Endothelial cell of umbilical vein (primary cell): ENCODE results near the gene MAN2B1. TPM values are rescaled to one million over a fixed set of nuclear protein-coding genes. Genes with fewer than 3 reads are reported as not detected.

Source experiments
- BruUV-seq: library from RNA; stranded (reverse); fragments of 400-500 nt; replicated peaks from 2 replicates; lab custom pipeline; 2021; lab: Mats Ljungman, UMichigan
- CTCF ChIA-PET: fragments of 300-600, 350-600 bp; sonication (Branson Sonifier 250); formaldehyde crosslinking; loops from one replicate; lab custom pipeline; 2021; ENCODE audit warnings: antibody characterized with exemption, inconsistent platforms; lab: Charles Lee
- POLR2A ChIA-PET: fragments of 300-600, 350-600 bp; sonication (Branson Sonifier 250); formaldehyde crosslinking; loops from one replicate; lab custom pipeline; 2021; ENCODE audit warnings: antibody characterized with exemption, inconsistent platforms; lab: Charles Lee
- DNase-seq: peaks from one replicate; pipeline ENCODE4 v3.0.0-alpha.2; 2011; ENCODE audit warnings: low read depth, low spot score
- FAIRE-seq: peaks from 2 replicates; lab custom pipeline; 2011; peaks lifted over from hg19 to GRCh38; lab: Jason Lieb, UNC
- H2AFZ ChIP-seq: 2 replicates; pipeline ENCODE4 v1.6.0; 2012; ENCODE audit warnings: low read depth, low read length, control low read depth, inconsistent platforms
- H3K27ac ChIP-seq: 2 replicates; pipeline ENCODE4 v1.5.1; 2011; ENCODE audit warnings: low read depth, mild to moderate bottlenecking, control low read depth, low read length, moderate library complexity; ENCODE audit not compliant: insufficient read depth
- H3K27me3 ChIP-seq, 2 experiments: 2 replicates each; pipeline versions ENCODE4 v1.6.0 to v1.6.1; 2011; ENCODE audit warnings: low read length in 2 of 2, mixed read lengths in 1 of 2; ENCODE audit not compliant: control insufficient read depth in 2 of 2, insufficient read depth in 2 of 2
- H3K36me3 ChIP-seq, 2 experiments: 2 replicates in 1 of 2; 3 replicates in 1 of 2; pipeline ENCODE4 v1.5.1; 2011; ENCODE audit warnings: low read length in 2 of 2, mild to moderate bottlenecking in 1 of 2, moderate library complexity in 1 of 2; ENCODE audit not compliant: control insufficient read depth in 2 of 2, insufficient read depth in 2 of 2; ENCODE audit errors: extremely low read depth in 1 of 2
- H3K4me1 ChIP-seq: 3 replicates; pipeline ENCODE4 v1.5.1; 2011; ENCODE audit warnings: mild to moderate bottlenecking, low read length; ENCODE audit not compliant: control insufficient read depth, insufficient read depth; ENCODE audit errors: extremely low read depth
- H3K4me2 ChIP-seq: 2 replicates; pipeline ENCODE4 v1.6.1; 2011; ENCODE audit warnings: low read length, control low read depth, mixed read lengths; ENCODE audit not compliant: insufficient read depth
- H3K4me3 ChIP-seq, 3 experiments: fragments of 200-600 bp in 1 of 3; sonication (generic), shearing (Covaris generic) in 1 of 3; replicated peaks in 1 of 3; 2 replicates each; pipeline ENCODE4 v1.5.1; 2011 to 2016; ENCODE audit warnings: control low read depth in 3 of 3, low read length in 3 of 3, mild to moderate bottlenecking in 2 of 3, inconsistent platforms in 1 of 3, low read depth in 1 of 3, moderate library complexity in 1 of 3; ENCODE audit not compliant: insufficient read depth in 1 of 3
- H3K79me2 ChIP-seq: 2 replicates; pipeline ENCODE4 v1.6.0; 2012; ENCODE audit warnings: low read length, inconsistent platforms; ENCODE audit not compliant: control insufficient read depth, insufficient read depth
- H3K9ac ChIP-seq: replicated peaks from 2 replicates; pipeline ENCODE3; 2011; ENCODE audit warnings: low read length, control low read depth; ENCODE audit not compliant: insufficient read depth; ENCODE audit errors: extremely low read depth
- H3K9me1 ChIP-seq: replicated peaks from 3 replicates; pipeline ENCODE4 v1.6.0; 2011; ENCODE audit warnings: mild to moderate bottlenecking, low read length; ENCODE audit not compliant: control insufficient read depth, insufficient read depth; ENCODE audit errors: extremely low read depth
- H3K9me3 ChIP-seq: replicated peaks from 2 replicates; pipeline ENCODE4 v1.5.1; 2012; ENCODE audit warnings: low read length, inconsistent platforms; ENCODE audit not compliant: control insufficient read depth, insufficient read depth
- H4K20me1 ChIP-seq: replicated peaks from 2 replicates; pipeline ENCODE3; 2011; ENCODE audit warnings: mild to moderate bottlenecking, low read length; ENCODE audit not compliant: control insufficient read depth, insufficient read depth; ENCODE audit errors: extremely low read depth
- CTCF ChIP-seq, 2 donors: IDR thresholded peaks; 1 replicate in 1 of 2; 2 replicates in 1 of 2; pipeline ENCODE4 v1.5.1; 2011; ENCODE audit warnings: low read length in 2 of 2, mild to moderate bottlenecking in 2 of 2, moderate library complexity in 2 of 2, control low read depth in 1 of 2, inconsistent platforms in 1 of 2, low read depth in 1 of 2; ENCODE audit not compliant: insufficient read depth in 1 of 2; ENCODE audit errors: extremely low read depth in 1 of 2
- EZH2 ChIP-seq: IDR thresholded peaks from 2 replicates; pipeline ENCODE4 v1.6.1; 2012; ENCODE audit warnings: borderline replicate concordance, low read depth, mild to moderate bottlenecking, moderate library complexity, low read length, inconsistent platforms; ENCODE audit not compliant: severe bottlenecking
- FOS ChIP-seq: IDR thresholded peaks from 2 replicates; pipeline ENCODE4 v1.6.1; 2011; ENCODE audit warnings: mild to moderate bottlenecking, low read length, moderate library complexity, borderline replicate concordance; ENCODE audit not compliant: insufficient read depth
- GATA2 ChIP-seq: IDR thresholded peaks from 2 replicates; pipeline ENCODE4 v1.7.0; 2011; ENCODE audit warnings: low read depth, mild to moderate bottlenecking, moderate library complexity, mixed read lengths, low read length; ENCODE audit not compliant: insufficient read length, insufficient read depth
- JUN ChIP-seq: IDR thresholded peaks from 2 replicates; pipeline ENCODE4 v1.6.1; 2011; ENCODE audit warnings: borderline replicate concordance, low read depth; ENCODE audit not compliant: insufficient read length, insufficient read depth
- MYC ChIP-seq: IDR thresholded peaks from one replicate; pipeline ENCODE4 v1.6.1; 2011; ENCODE audit warnings: mild to moderate bottlenecking, low read depth, low read length
- POLR2A ChIP-seq: IDR thresholded peaks from 2 replicates; pipeline ENCODE4 v1.6.1; 2012; ENCODE audit warnings: low read depth, mild to moderate bottlenecking, control low read depth, low read length
- POLR2AphosphoS5 ChIP-seq: IDR thresholded peaks from 2 replicates; pipeline ENCODE4 v1.6.1; 2012; ENCODE audit warnings: low read depth, mild to moderate bottlenecking, control low read depth, low read length, moderate library complexity; ENCODE audit not compliant: insufficient read depth
- dilution Hi-C: fragments of 300-500 bp; cut with MboI; formaldehyde crosslinking; loops from one replicate; pipeline ENCODE4 v1.15.0; 2019; ENCODE audit warnings: low sequenced_read_pairs; ENCODE audit not compliant: extremely low pct_ligation_motif_present
- intact Hi-C: fragments of 100-400 bp; cut with micrococcal nuclease; formaldehyde crosslinking; loops from one replicate; pipeline ENCODE4 v1.10.0; 2022
- polyA plus RNA-seq, 4 experiments: library from polyadenylated mRNA; depleted of rRNA in 3 of 4; stranded (reverse) in 3 of 4; unstranded in 1 of 4; fragments of >200 nt; gene quantifications; 2 replicates each; pipeline versions ENCODE4 v1.2.1 to v1.2.3, GENCODE V29; 2011 to 2012; ENCODE audit warnings: missing spikeins in 1 of 4
- total RNA-seq: library from RNA; stranded (reverse); gene quantifications from 2 replicates; pipeline ENCODE4 v1.2.3, GENCODE V29; 2021
- TF ChIP-seq, protein P1 (sequence below): IDR thresholded peaks from 2 replicates; pipeline ENCODE4 v1.6.1; 2011; ENCODE audit not compliant: insufficient read depth, insufficient read length

MAN2B1 gene
- total and polyA plus RNA-seq, 2 donors (not counting 3 experiments of a cell fraction or from before 2014, with no cell fraction given), result 64.4 to 76.8 TPM

GRCh38 chr19:12652219-12652618, 14.3 kb downstream of the MAN2B1 start:
- dilution Hi-C loops, result no loop called here

GRCh38 chr19:12649941-12650340, 16.6 kb downstream of the MAN2B1 start:
- TF ChIP-seq GATA2 (no peak), JUN (no peak), CTCF (IDR thresholded peaks at IDR 0.05; ENCODE audit: extremely low read depth in 1 of 2, insufficient read depth in 1 of 2, low read depth in 1 of 2, low read length in 2 of 2) (no peak), FOS (no peak), EZH2 (no peak), MYC (no peak), POLR2A (no peak), POLR2AphosphoS5 (no peak)
- TF ChIP-seq, protein P1, sequence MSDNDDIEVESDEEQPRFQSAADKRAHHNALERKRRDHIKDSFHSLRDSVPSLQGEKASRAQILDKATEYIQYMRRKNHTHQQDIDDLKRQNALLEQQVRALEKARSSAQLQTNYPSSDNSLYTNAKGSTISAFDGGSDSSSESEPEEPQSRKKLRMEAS, result no peak
- intact Hi-C loops (no loop called here), dilution Hi-C loops (no loop called here)
- Histone ChIP-seq H3K4me3 (no peak overlapping the region), H3K27ac (no peak overlapping the region), H3K36me3 (no peaks in the 10 kb centered on the region), H2AFZ (no peak overlapping the region), H3K9me1 (no peaks in the 10 kb centered on the region), H3K79me2 (no peaks in the 10 kb centered on the region), H4K20me1 (no peaks in the 10 kb centered on the region), H3K4me1 (no peaks in the 10 kb centered on the region), H3K9me3 (no peaks in the 10 kb centered on the region), H3K9ac (no peak overlapping the region), H3K4me2 (no peak overlapping the region), H3K27me3 (no peaks in the 10 kb centered on the region)
- no TSS peak for BruUV-seq
- ChIA-PET CTCF (interaction anchor here (0.6 to 2.5 kb wide), 3 partner anchors 10 to 725 kb away, joined by 3 to 10 read pairs (median 7); partner anchors contain the start of genes MAN2B1, WDR83 and ZNF700), POLR2A (no interaction called here)
- DNase-seq (no peak), FAIRE-seq (no peak)

More at GRCh38 chr19:12652219-12652618, 14.3 kb downstream of the MAN2B1 start:
- Histone ChIP-seq H3K9me3 (no peaks in the 10 kb centered on the region), H4K20me1 (no peaks in the 10 kb centered on the region), H3K4me3 (no peak overlapping the region), H3K9me1 (no peaks in the 10 kb centered on the region), H3K79me2 (no peaks in the 10 kb centered on the region), H3K4me2 (no peak overlapping the region), H3K27me3 (no peaks in the 10 kb centered on the region), H3K36me3 (no peaks in the 10 kb centered on the region), H2AFZ (no peak overlapping the region), H3K9ac (no peak overlapping the region), H3K4me1 (no peaks in the 10 kb centered on the region), H3K27ac (no peak overlapping the region)
- TF ChIP-seq JUN, result no peak
- TF ChIP-seq POLR2AphosphoS5, result no peak
- no peak for TF ChIP-seq POLR2A
- no peak for TF ChIP-seq GATA2
- TF ChIP-seq FOS, result no peak
- ChIA-PET POLR2A (no interaction called here), CTCF (interaction anchor here (0.7 kb wide), 1 partner anchor 12 kb away, joined by 3 read pairs; no protein-coding TSS in a partner anchor)
- no TSS peak for BruUV-seq
- DNase-seq (no peak), FAIRE-seq (no peak)
- intact Hi-C loops, result no loop called here
